Hematopoietic multipotent progenitor cell treated with erythropoietin and hydrocortisone succinate and interleukin-3 and kit ligand, for 17 days (in vitro differentiated cells): Measurements from ENCODE around the gene WHRN.

ENCODE experiments used
- DNase-seq: peaks from one replicate; pipeline ENCODE4 v3.0.0-alpha.2; 2015; ENCODE audit warnings: low spot score

WHRN gene

DNA sequence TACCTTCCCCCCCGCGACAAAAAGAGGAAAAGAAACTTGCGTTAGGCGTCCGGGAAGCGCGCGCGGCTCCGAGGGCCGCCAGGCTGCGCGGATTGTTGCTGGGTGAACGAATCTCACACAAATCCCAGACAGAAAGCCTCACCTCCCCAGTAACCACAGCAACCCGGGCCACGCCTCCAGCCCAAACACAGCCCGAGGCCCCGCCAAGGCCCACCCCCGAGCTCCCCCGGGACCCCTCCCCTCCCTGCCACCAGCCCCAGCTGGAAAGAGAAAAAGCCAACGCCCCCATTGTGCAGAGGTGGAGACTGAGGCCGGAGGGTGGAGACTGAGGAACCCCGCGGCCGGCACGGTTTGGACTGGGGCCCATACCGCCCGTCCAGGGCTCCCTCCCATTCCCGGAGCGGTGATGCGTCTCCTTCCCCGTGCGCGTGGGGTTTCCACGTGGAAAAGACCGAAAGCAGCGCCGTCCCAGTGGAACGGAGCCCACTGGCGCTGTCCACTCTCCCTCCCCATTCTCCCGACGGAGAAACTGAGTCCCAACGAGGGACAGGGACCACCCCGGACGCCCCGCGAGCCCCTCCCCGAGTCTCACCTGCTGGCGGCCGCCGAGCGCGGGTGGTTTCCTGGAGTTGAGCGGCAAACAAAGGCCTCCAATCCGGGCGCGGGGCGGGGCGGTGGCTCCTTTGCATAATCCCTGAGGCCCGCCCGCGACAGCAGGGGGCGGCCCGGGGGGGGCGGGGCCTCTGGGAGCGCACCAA is 107.2 kb downstream of the WHRN start:
- DNase-seq = peak; percentile 15

DNA sequence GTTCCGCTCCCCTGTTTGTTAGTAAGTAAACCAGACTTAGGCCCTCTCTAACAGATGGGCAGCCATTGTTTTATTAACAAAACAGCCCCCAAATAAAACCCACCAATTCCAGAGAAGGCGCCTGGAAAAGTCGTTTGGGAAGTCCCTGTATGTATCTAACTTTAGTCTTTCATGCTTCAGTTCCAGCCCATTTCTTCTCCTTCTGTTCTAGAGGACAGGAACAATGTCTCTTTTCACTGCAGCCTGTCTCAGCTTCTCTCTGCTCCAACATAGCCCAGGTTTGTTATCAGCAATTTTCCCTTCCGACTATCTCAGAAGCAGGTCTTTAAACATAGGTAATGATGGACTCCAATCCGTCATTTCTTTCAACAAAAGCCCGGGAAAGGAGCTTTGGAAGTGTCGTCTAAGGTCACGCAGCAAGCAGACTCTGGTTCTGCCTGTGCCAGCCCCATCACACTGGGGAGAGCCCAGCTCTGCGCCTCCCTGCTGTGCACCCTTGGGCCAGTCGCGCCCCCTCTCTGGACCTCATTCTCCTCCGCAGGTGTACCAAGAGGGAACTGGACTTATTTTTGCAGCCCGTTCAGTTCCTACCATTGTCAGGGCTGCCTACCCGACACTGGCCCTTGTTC is 107.9 kb downstream of the WHRN start:
- DNase-seq = no peak

- no peak for DNase-seq
Measured at GRCh38 chr9:114396558-114397218, 108.6 kb downstream of the WHRN start.

DNA sequence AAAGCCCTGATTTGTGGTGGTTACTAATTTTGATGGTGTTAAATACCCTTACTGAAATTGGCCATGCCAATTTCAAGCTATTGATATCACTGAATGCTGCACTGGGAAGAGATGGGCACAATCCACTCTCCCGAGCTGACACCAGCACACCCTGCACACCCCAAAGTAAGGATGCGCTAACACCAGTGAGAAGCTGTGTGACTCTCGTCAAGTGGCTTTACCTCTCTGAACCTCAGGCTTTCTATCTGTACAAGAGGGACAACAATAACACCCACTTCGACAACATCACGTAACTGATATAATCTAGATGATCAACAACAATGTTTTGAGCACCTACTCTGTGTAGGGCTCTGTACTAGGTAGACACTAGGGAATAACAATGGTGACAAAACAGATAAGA is 109.5 kb downstream of the WHRN start:
- DNase-seq = no peak

DNA sequence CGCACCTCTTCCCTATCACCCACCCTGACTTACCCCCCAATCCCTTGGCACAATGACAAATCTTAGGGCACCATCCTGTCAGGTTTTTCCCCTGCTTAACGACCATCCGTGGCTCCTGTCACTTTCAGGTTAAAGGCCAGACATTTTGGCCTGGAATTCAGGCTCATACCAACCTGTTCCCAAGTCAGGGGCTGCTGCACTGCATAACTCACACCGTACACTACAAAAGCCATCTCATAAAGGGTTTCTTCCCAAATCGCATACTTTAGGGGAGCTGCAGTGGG is 110.0 kb downstream of the WHRN start:
- no peak for DNase-seq

- no peak for DNase-seq
Measured at GRCh38 chr9:114394523-114395333, 110.5 kb downstream of the WHRN start.

DNA sequence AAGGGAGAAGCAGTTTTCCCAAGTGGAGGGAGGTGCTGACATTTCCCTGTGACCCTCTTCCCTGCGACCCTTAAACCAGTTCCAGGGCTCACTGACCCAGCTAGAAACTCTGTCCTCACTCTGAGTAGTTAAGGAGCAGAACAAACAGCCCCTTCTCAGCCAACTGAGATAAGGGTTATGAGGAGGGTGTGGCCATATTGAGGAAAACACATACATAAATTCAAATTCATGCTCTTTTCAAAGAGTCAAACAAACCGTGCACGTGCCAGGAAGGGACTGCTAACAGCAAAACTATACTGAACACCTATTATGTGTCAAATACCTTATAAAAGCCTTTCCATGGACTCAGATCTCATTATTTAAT is 112.5 kb downstream of the WHRN start:
- DNase-seq = no peak

DNA sequence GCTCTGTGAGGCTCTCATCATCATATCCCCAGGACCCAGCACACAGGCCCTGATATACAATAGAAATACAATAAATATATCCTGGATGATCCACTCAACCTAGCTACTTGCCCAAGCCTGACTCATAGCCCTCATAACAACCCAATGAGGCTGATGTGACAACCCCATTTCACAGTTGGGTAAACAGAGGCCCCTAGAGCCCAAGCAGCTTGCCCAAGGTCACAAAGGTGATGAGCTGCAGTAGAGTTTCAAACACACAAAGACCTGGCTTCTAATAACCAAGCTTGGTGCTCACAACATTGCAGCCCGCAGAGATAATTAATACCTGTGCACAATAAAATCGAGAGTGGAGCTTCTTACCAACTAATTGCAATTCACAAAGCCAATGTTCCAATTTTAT is 114.3 kb downstream of the WHRN start:
- DNase-seq = no peak

GRCh38 chr9:114389612-114390368 is 115.5 kb downstream of the WHRN start:
- DNase-seq = no peak

DNA sequence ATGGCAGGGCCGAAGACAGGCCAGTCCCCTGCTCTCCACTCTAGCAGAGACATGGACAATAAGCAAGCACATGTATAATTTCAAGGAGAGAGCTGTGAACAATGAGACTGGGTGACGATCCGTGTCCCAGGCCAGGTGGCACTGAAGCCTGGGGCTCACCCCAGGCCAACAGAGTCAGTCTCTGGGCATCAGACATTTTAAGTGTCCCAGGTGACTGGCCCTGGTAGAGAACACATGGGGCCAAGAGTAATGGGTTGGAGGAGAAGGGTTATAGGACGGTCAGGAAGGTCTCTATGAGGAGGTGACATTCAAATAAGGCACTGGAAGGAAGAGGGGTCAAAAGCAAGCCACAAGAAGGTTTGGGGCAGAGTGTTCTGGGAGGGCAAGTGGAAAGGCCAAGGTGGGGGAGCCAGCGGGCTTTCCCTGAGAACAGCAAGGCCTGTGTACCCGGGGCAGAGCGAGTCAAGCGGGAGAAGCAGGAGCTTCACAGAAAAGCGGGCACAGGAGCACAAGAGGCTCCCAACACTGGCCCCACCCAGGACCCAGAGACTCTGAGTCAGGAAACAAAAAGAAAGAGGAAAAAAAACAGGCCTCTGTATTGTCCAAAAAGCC is 116.4 kb downstream of the WHRN start:
- no peak for DNase-seq

DNA sequence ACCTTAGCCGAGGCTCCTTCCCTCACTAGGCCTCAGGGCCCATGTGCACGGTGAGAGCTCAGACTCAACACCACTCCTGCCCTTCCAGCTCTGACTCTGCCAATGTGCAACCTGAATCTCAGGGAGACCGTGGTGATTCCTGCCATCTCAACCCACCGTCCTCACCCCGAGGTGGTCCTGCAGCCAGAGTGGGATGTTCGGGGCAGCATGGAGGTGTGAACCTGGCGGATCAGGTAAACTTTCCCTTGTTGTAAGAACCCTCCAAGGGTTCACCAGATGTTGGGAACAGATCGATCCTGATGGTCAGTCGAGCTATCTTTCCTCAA is 117.0 kb downstream of the WHRN start:
- no peak for DNase-seq

GRCh38 chr9:114387680-114388356 is 117.5 kb downstream of the WHRN start, which contains the start of gene AKNA:
AKNA (minus strand) TSS chr9:114387982; CDS start chr9:114381333, 6,649 bp downstream.
- no peak for DNase-seq

DNA sequence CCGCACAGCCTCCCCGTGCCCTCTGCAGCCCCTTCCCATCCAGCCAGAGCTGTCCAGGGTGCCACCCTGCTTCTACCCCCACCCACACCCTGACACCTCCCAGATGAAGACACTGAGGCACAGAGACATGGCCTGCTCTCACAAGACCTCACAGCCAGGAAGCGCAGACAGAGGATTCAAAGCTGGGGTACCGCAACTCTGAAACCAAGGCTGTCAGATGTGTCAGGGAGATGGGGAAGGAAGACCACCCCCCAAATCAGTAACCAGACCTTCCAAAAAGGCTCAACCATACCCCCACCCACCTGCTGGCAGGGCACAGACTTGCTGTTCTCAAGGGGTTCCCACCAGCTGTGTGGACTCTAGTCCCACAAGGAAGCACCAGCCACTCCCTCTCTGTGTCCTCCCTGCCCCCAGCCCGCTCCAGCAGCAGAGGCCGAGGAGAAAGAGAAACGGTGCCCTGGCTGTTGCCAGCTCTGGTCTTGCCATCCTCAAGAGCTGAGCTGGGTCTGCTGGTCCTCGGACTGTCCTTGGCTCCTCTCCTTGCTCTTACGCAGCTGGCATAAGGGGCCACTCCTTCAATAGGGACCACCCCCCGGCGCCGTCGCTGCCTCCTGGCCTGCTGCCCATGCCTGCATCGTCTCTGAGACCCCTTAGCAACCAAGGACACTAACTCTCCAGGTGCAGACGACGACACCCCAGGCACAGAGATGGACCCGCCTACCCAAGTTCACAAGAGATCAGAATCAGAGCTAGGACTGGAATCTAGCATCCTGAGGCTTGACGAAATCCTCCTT is 118.2 kb downstream of the WHRN start:
- DNase-seq = no peak

GRCh38 chr9:114386361-114386885 is 118.8 kb downstream of the WHRN start:
- DNase-seq = no peak

GRCh38 chr9:114385397-114386181 is 119.7 kb downstream of the WHRN start:
- no peak for DNase-seq

DNA sequence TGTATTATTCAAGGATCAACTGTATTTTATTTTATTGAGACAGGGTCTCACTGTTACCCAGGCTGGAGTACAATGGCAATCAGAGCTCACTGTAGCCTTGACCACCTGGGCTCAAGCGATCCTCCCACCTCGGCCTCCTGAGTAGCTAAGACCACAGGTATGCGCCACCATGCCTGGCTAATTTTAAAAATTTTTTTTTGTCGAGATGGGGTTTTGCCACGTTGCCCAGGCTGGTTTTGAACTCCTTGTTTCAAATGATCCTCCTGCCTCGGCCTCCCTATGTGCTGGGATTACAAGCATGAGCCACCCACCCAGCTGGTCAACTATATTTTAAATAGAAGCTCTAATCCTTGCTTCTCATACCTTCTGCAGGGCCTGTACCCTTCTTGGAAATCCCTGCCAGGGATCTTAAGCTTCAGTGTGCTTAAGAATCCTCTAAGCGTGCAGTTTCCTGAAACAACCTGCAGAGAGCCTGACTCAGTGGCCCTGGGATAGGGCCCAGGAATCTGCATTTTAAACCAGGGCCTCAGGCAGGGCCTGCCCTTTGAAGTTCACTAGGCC is 120.4 kb downstream of the WHRN start:
- no peak for DNase-seq

DNA sequence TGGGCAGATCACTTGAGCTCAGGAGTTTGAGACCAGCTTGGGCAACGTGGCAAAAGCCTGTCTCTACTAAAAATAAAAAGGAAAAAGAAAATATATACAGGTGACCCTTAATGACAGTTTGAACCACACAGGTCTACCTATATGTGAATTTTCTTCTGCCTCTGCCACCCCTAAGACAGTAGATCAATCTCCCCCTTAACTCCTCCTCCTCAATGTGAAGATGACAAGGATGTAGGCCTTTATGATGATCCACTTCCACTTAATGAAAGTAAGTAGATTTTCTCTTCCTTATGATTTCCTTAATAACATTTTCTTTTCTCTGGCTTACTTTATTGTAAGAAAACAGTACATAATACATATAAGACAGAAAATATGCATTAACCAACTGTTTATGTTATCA is 120.9 kb downstream of the WHRN start:
- no peak for DNase-seq

DNA sequence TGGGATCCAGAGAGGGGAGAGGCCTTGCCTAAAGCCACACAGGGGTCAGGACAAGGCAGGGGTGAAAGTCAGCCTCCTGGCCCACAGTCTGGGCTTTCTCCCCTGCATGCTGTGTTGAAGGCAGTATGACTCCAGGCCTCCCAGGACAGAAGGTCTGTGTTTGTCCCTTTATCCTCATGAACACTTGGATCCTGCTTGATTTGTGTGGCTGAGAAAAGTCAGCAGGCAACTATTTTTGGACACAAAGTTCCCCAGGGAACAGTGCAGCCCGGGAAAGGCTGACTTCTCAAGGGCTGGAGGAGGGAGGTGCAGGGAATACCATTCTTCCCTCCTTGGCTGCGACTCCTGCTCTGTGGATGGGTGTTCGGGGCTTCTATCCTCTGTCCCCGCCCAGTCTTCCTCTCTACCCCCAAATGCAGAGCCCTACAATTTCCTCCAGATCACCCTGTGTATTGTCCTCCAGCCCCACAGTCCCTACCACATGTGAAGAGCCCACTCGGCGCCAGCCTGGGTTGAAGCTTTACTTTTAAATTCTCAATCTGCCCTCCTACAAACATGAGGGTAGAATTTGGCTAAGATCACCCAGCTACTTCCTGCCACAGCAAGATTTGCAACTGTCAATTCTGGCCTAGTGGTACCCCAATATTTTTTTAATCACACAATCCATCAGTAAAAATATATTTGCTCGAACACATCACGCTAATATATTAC is 121.6 kb downstream of the WHRN start:
- no peak for DNase-seq
